HepG2 (cell line): ENCODE measurements around the gene NECAP2. TPM values are rescaled to one million over a fixed set of nuclear protein-coding genes. Genes with fewer than 3 reads are reported as not detected.

Source experiments
- ATAC-seq: fragments of 200-7000 bp; cut with Tn5 transposase; 3 replicates; pipeline ENCODE4 v1.9.1; 2020; ENCODE audit warnings: mild to moderate bottlenecking, moderate library complexity
- BruUV-seq: library from RNA; stranded (reverse); fragments of 400-500 nt; replicated peaks from 2 replicates; lab custom pipeline; 2021; lab: Mats Ljungman, UMichigan
- CTCF ChIA-PET: fragments of 300-600 bp; formaldehyde crosslinking; extraction: SDS; loops from one replicate; lab custom pipeline; 2021; ENCODE audit warnings: low total read pairs, inconsistent platforms, low intra/inter-chr PET ratio; lab: Yijun Ruan, JAX
- POLR2A ChIA-PET: fragments of 350-600 bp; sonication (Branson Sonifier 250); formaldehyde crosslinking; loops from one replicate; lab custom pipeline; 2020; ENCODE audit warnings: antibody characterized with exemption, inconsistent platforms; lab: Yijun Ruan, JAX
- DNase-seq: peaks from one replicate; pipeline ENCODE4 v3.0.0-alpha.2; 2015; ENCODE audit warnings: low spot score
- FAIRE-seq: peaks from 3 replicates; lab custom pipeline; 2011; peaks lifted over from hg19 to GRCh38; lab: Jason Lieb, UNC
- H2AFZ ChIP-seq: one replicate; pipeline ENCODE4 v1.6.1; 2011; ENCODE audit warnings: low read length, inconsistent platforms
- H3K27ac ChIP-seq: fragments of 300-600 bp; 3 replicates; pipeline ENCODE4 v1.8.0; 2011; ENCODE audit warnings: mixed run types, mild to moderate bottlenecking, mixed read lengths, low read length, inconsistent platforms; ENCODE audit not compliant: insufficient read depth; ENCODE audit errors: extremely low read length
- H3K27me3 ChIP-seq, 2 experiments: fragments of 200-600 bp in 1 of 2; 2 replicates in 1 of 2; 3 replicates in 1 of 2; pipeline versions ENCODE4 v1.6.0 to v1.8.0; 2011; ENCODE audit warnings: low read length in 2 of 2, mild to moderate bottlenecking in 2 of 2, moderate library complexity in 2 of 2, inconsistent platforms in 1 of 2; ENCODE audit not compliant: insufficient read depth in 2 of 2, control insufficient read depth in 1 of 2
- H3K36me3 ChIP-seq, 2 experiments: fragments of 200-600 bp in 1 of 2; replicated peaks in 1 of 2; 2 replicates in 1 of 2; 3 replicates in 1 of 2; pipeline versions ENCODE4 v1.5.1 to v1.8.0; 2011; ENCODE audit warnings: low read length in 2 of 2, inconsistent platforms in 1 of 2; ENCODE audit not compliant: insufficient read depth in 2 of 2, control insufficient read depth in 1 of 2
- H3K4me1 ChIP-seq: 2 replicates; pipeline ENCODE4 v1.5.1; 2012; ENCODE audit warnings: low read length, inconsistent platforms; ENCODE audit not compliant: insufficient read depth
- H3K4me2 ChIP-seq: 2 replicates; pipeline ENCODE4 v1.6.0; 2011; ENCODE audit warnings: low read depth, low read length, inconsistent platforms
- H3K4me3 ChIP-seq, 3 experiments: fragments of 200-600 bp in 1 of 3; sonication (generic), shearing (Covaris generic) in 1 of 3; replicated peaks in 1 of 3; 2 replicates each; pipeline ENCODE4 v1.5.1; 2011 to 2016; ENCODE audit warnings: low read length in 3 of 3, inconsistent platforms in 2 of 3, low read depth in 2 of 3, mild to moderate bottlenecking in 2 of 3, control low read depth in 1 of 3, mixed read lengths in 1 of 3; ENCODE audit not compliant: insufficient read depth in 1 of 3
- H3K79me2 ChIP-seq: one replicate; pipeline ENCODE4 v1.6.1; 2011; ENCODE audit warnings: low read length, inconsistent platforms; ENCODE audit not compliant: insufficient read depth
- H3K9ac ChIP-seq: 2 replicates; pipeline ENCODE4 v1.6.0; 2011; ENCODE audit warnings: mild to moderate bottlenecking, low read depth, low read length, inconsistent platforms; ENCODE audit not compliant: insufficient read depth
- H3K9me3 ChIP-seq: 2 replicates; pipeline ENCODE4 v1.5.1; 2012; ENCODE audit warnings: mild to moderate bottlenecking, low read length
- H4K20me1 ChIP-seq: 2 replicates; pipeline ENCODE4 v1.6.0; 2011; ENCODE audit warnings: inconsistent platforms, mild to moderate bottlenecking, low read length, moderate library complexity; ENCODE audit not compliant: insufficient read depth
- DNMT1 ChIP-seq: sonication (generic); formaldehyde crosslinking; IDR thresholded peaks from 2 replicates; pipeline ENCODE4 v1.5.1; 2020; ENCODE audit warnings: mild to moderate bottlenecking, missing genetic modification reagents
- E2F1 ChIP-seq: sonication (generic); formaldehyde crosslinking; IDR thresholded peaks from 2 replicates; pipeline ENCODE4 v1.5.0; 2020; ENCODE audit warnings: missing genetic modification reagents
- MYC ChIP-seq: sonication (generic); formaldehyde crosslinking; IDR thresholded peaks from 2 replicates; pipeline ENCODE4 v1.9.0; 2021; ENCODE audit warnings: missing genetic modification reagents, borderline replicate concordance
- NFE2 ChIP-seq: sonication (generic); formaldehyde crosslinking; IDR thresholded peaks from 2 replicates; pipeline ENCODE4 v1.4.0; 2020; ENCODE audit warnings: missing genetic modification reagents
- NFKB2 ChIP-seq: sonication (generic); formaldehyde crosslinking; IDR thresholded peaks from 2 replicates; pipeline ENCODE4 v1.4.0; 2020; ENCODE audit warnings: missing genetic modification reagents, borderline replicate concordance
- NKX3-1 ChIP-seq: sonication (generic); formaldehyde crosslinking; IDR thresholded peaks from 2 replicates; pipeline ENCODE4 v1.5.0; 2020; ENCODE audit warnings: missing genetic modification reagents
- NR1H2 ChIP-seq: sonication (generic); formaldehyde crosslinking; IDR thresholded peaks from 2 replicates; pipeline ENCODE4 v1.8.1; 2022; ENCODE audit warnings: low read depth, missing genetic modification reagents, borderline replicate concordance
- POLR2A ChIP-seq, 2 experiments: IDR thresholded peaks; 2 replicates each; pipeline ENCODE4 v1.6.1; 2011; ENCODE audit warnings: low read depth in 2 of 2, low read length in 2 of 2, mild to moderate bottlenecking in 1 of 2, moderate library complexity in 1 of 2; ENCODE audit not compliant: insufficient read depth in 1 of 2
- SMARCE1 ChIP-seq: fragments of 450-650 bp; IDR thresholded peaks from 2 replicates; pipeline ENCODE4 v1.6.1; 2017; ENCODE audit warnings: borderline replicate concordance
- SRSF9 ChIP-seq: fragments of 200-400 bp; formaldehyde crosslinking; IDR thresholded peaks from 2 replicates; pipeline ENCODE4 v1.6.1; 2018; ENCODE audit warnings: borderline replicate concordance, mild to moderate bottlenecking, low read depth, low read length; ENCODE audit not compliant: insufficient read depth, poor library complexity, severe bottlenecking
- TERF1 ChIP-seq: sonication (generic); formaldehyde crosslinking; IDR thresholded peaks from 2 replicates; pipeline ENCODE4 v1.8.0; 2022; ENCODE audit warnings: mild to moderate bottlenecking, missing genetic modification reagents, moderate library complexity
- U2AF2 ChIP-seq: fragments of 200-400 bp; formaldehyde crosslinking; IDR thresholded peaks from 2 replicates; pipeline ENCODE4 v1.6.1; 2017; ENCODE audit warnings: low read depth, mild to moderate bottlenecking, low read length
- ZBTB10 ChIP-seq: sonication (generic); formaldehyde crosslinking; IDR thresholded peaks from 2 replicates; pipeline ENCODE4 v1.4.0; 2020; ENCODE audit warnings: missing genetic modification reagents, borderline replicate concordance
- ZNF18 ChIP-seq: sonication (generic); formaldehyde crosslinking; IDR thresholded peaks from 2 replicates; pipeline ENCODE4 v1.8.0; 2022; ENCODE audit warnings: mild to moderate bottlenecking, missing genetic modification reagents; ENCODE audit not compliant: insufficient replicate concordance
- ZNF256 ChIP-seq: sonication (generic); formaldehyde crosslinking; conservative IDR thresholded peaks from 2 replicates; pipeline ENCODE4 v1.4.0; 2020; ENCODE audit warnings: missing genetic modification reagents
- ZNF260 ChIP-seq: sonication (generic); formaldehyde crosslinking; IDR thresholded peaks from 2 replicates; pipeline ENCODE4 v1.4.0; 2020; ENCODE audit warnings: missing genetic modification reagents, low read depth, mild to moderate bottlenecking, borderline replicate concordance
- ZNF503 ChIP-seq: sonication (generic); formaldehyde crosslinking; IDR thresholded peaks from 2 replicates; pipeline ENCODE4 v1.4.0; 2020; ENCODE audit warnings: missing genetic modification reagents
- WGBS: methylation state at CpG from one replicate; pipeline ENCODE4 v1.1.6; 2017; ENCODE audit warnings: low lambda C conversion rate; 5-methylcytosine and 5-hydroxymethylcytosine counted together
- in situ Hi-C: cut with HindIII; loops from 2 replicates; pipeline ENCODE4 v1.10.0; 2017; ENCODE audit warnings: low pct_unique_long_range_greater_than_20kb; ENCODE audit not compliant: extremely low pct_ligation_motif_present
- intact Hi-C: fragments of 100-400 bp; cut with micrococcal nuclease; formaldehyde crosslinking; loops from one replicate; pipeline ENCODE4 v1.10.0; 2022; ENCODE audit not compliant: unreplicated experiment
- polyA plus RNA-seq, 8 experiments: library from polyadenylated mRNA; depleted of rRNA in 3 of 8; stranded (reverse) in 7 of 8; unstranded in 1 of 8; fragments of >200 nt; fragmentation: Illumina TruSeq in 4 of 8; extraction: Trizol in 4 of 8; gene quantifications; 2 replicates each; pipeline versions ENCODE4 v1.2.1 to v1.2.3, GENCODE V29; 2011 to 2016; ENCODE audit warnings: low read depth in 4 of 8, missing spikeins in 1 of 8, mixed read lengths in 1 of 8; ENCODE audit not compliant: insufficient read depth in 1 of 8
- total RNA-seq, 5 experiments: library from RNA; depleted of rRNA; stranded (reverse); fragments of >200 nt; fragmentation: Illumina TruSeq; extraction: Trizol; gene quantifications; 2 replicates each; pipeline ENCODE4 v1.2.3, GENCODE V29; 2016; ENCODE audit warnings: low read depth in 1 of 5

NECAP2 gene
- total and polyA plus RNA-seq, 2 of the 13 experiments (the other 11 are each of a cell fraction or from before 2014, with no cell fraction given) = 38.5 to 52.3 TPM

- Histone ChIP-seq H3K27me3 (no peaks in the 10 kb centered on the region), H3K4me2 (no peak overlapping the region), H2AFZ (no peak overlapping the region), H3K79me2 (no peaks in the 10 kb centered on the region), H3K36me3 (peaks cover 3 to 9% of the 10 kb centered on the region in 2 experiments; a peak in 1 of 5 replicates), H3K9ac (no peak overlapping the region), H3K27ac (no peak overlapping the region), H4K20me1 (no peaks in the 10 kb centered on the region), H3K9me3 (no peaks in the 10 kb centered on the region), H3K4me1 (no peaks in the 10 kb centered on the region), H3K4me3 (no peak overlapping the region)
- WGBS = 93% methylated on average over 5 of the region's 8 CpGs
- FAIRE-seq = no peak
- no TSS peak for BruUV-seq
- CTCF ChIA-PET = no interaction called here
- intact Hi-C loops (no loop called here), in situ Hi-C loops (no loop called here)
- no peak; the same call in 2 of the 3 replicates for ATAC-seq
- DNase-seq = no peak
- POLR2A ChIA-PET = interaction anchor here (1.0 kb wide), 1 partner anchor 44 kb away, joined by 3 read pairs; the partner anchor contains the start of gene NECAP2
- TF ChIP-seq NFE2 (CRISPR knock-in tag) (no peak), U2AF2 (no peak), TERF1 (CRISPR knock-in tag) (no peak), SRSF9 (no peak), ZBTB10 (CRISPR knock-in tag) (no peak), ZNF18 (CRISPR knock-in tag) (no peak), POLR2A (IDR thresholded peaks at IDR 0.05; ENCODE audit: insufficient read depth in 1 of 2, low read depth in 2 of 2, low read length in 2 of 2) (no peak), MYC (CRISPR knock-in tag) (no peak), DNMT1 (no peak), NR1H2 (CRISPR knock-in tag) (no peak), E2F1 (CRISPR knock-in tag) (no peak), ZNF503 (no peak), NFKB2 (CRISPR knock-in tag) (no peak), ZNF260 (no peak), NKX3-1 (no peak), SMARCE1 (no peak), ZNF256 (CRISPR knock-in tag) (no peak)
Measured at GRCh38 chr1:16484501-16484835, 43.9 kb downstream of the NECAP2 start.
